HG02852 (cell line): Measurements from ENCODE around the gene SMYD3.

Source experiments
- ATAC-seq: cut with Tn5 transposase; IDR thresholded peaks from one replicate; pipeline ENCODE4 v1.9.1; 2021; ENCODE audit warnings: mild to moderate bottlenecking, moderate library complexity; ENCODE audit not compliant: unreplicated experiment

SMYD3 gene

GRCh38 chr1:245888809-245889208 is 618.3 kb downstream of the SMYD3 start:
- no peak for ATAC-seq

DNA sequence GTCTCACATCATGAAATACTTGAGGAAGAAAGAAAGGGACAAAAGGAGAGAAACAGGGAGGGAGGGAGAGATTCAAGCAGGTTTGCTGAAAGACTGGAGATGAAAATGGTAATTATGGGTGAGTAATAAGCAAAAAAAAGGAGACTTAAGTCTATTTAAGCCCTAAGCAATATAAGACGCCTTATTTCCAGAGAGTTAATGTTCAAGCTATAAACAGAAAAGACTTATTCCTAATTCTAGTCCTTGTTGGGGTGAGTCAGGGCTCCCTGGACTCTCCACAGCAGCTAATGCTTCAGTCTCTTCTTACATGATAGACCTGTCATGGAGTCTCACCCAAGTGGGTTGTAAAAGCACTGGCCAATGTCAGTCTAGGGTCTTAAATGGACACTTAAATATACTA is 619.2 kb downstream of the SMYD3 start:
- no peak for ATAC-seq

DNA sequence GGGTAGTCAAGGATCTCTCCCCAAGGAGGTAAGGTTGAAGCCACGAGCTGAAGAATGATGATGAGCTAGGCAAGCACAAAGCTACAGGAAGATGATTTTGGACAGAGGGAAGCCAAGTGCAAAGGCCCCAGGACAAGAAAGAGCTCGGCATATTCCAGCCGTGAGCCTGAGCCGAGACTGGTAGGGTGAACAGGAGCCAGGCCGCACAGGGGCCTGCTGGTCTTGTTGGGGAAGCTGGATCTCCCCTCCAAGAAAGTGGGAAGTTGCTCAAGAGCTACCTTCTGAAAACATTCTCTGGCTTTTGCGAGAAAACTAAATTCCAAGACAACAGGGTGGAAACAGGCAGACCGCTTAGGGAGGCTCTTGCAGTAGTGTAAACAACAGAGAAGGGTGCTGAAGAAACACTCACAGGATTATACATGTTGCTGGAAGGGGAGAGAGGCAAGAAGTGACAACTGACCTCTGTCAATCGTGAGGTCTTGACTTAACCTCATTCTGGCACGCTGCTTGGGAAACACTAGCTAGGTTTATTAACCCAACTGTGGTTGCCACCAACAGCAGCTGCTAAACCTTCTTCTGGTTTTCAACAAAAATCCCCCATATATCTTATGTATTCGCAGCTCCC is 625.2 kb downstream of the SMYD3 start:
- ATAC-seq = no peak

DNA sequence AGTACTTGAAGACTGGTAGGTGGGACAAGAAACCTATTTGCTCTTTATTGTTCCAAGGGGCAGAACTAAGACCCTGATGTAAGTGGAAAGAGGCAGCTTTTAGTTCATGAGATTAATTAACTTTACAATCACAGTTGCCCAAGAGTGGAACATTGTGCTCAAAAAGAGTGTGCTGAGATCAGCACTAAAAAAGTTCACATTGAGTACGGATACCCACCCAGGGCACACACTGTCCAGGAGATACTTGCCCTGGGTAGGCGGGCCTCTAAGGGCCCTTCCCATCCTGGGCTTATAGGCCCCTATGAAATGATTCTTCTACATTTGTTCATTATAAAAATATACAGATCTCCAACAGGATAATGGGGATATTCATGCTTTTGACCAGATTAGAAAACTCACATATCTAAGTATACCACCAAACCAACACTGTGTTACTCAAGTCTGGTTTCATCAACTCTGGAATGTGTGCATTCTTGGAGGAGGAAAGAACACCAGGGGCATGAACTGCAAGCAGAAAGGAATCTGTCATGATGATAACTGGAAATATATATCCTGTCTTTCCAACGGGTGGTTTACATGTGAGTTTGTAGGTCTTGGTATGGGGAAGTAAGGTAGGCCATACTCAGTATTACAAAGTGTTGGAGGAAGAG is 626.2 kb downstream of the SMYD3 start:
- ATAC-seq = no peak

DNA sequence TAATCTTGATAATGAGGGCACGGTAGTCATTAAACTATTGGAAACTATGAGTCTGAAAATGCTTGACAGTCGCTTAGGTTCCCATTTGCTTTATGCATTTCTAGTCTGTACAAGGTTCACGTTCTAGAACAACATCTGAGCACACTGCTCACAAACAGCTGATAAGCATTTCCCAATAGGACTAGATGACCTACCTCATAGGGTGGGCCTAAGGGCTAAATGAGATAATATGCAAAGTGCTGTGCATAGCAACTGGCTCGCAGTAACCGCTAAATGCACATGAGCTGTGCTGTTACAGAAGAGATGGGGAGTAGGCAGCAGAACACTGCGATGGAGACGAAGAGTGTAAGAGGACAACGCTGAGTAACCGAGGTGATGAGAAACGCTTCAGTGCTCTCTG is 628.0 kb downstream of the SMYD3 start:
- no peak for ATAC-seq

DNA sequence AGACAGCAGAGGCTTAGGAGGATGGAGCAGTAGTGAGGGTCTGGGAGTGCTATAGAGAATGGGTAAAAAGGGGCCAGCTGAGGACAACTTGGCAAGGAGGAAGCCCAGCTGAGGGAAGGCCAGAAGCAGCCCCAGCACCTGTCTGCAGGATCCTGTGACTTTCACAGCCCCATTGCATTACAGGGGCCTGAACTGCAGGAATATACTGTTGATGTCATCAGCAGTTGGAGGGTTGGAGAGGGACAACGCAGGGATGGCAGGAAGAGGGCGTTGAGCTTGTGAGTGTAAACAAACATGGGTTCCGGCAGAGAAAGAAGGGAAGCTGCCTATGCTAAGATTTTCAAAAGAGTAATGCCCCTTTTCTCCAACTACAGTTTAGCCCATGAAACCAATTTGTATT is 628.5 kb downstream of the SMYD3 start:
- no peak for ATAC-seq

DNA sequence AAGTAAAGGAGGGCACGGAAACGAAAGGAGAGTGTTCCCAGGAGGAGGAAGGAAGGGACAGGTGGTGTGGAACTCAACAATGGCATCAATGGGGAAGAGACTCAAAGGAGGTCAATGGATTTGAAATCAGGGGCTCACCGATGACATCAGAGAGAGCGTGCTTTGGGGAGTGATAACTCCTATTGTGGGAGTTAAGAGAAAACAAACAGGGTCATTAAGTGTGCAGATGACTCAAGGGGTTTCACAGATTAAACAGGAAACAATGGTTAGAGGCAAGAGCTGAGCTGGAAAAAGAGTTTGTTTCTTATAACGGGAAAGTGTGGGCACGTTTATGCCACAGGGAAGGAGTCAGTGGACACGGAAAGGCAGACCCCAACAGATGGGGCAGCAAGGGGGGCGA is 629.1 kb downstream of the SMYD3 start:
- ATAC-seq = no peak

DNA sequence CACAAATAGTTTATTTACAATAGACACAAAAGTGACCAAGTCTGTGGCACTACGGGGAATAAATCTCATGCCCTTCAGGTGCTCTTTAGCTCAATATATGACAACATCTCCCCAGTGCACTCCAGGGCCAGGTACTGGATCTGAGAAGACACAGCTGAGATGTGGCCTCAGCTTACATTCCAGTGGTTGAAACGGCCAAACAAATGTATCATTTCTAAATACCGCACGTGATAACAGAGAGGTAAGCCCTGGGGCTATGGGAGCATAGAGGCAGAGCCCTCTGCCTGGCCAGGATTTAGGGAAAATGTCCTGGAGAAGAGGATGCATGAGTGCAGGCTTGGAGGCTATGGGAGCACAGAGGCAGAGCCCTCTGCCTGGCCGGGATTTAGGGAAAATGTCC is 630.5 kb downstream of the SMYD3 start:
- ATAC-seq = no peak

DNA sequence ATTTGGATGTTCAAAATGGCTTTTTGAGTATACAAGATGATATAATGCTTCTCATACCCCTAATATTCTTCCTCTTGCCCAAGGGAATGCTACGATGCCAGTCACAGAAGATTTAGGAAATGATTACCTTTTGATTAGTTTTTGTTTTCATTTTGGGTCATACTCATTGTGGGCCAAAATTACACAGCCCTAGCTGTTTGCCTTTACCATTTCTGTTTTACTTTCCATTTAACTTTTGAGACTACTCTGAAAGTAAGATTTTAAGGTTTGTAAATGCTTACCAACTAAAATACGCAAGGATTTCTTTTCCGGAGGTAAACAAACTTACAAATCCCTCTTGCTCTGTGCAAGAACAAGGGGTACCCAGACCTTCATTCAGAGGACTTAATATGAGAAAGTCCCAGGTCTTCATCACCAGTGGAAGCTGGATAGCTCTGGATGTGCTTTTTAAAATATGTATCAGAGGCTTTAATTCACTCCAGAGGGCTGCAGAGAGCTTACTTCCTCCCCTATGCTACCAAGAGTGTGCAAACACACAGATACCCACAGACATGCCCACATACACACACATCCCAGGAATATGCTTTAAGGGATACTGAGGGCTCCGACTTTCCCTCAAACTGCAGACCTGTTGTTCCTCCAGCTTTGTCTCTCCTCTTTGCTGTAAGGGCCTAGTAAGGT is 631.4 kb downstream of the SMYD3 start:
- no peak for ATAC-seq

GRCh38 chr1:245874942-245875580 is 632.0 kb downstream of the SMYD3 start:
- no peak for ATAC-seq

GRCh38 chr1:245873883-245874671 is 633.0 kb downstream of the SMYD3 start:
- no peak for ATAC-seq

GRCh38 chr1:245873068-245873467 is 634.0 kb downstream of the SMYD3 start:
- ATAC-seq = no peak

DNA sequence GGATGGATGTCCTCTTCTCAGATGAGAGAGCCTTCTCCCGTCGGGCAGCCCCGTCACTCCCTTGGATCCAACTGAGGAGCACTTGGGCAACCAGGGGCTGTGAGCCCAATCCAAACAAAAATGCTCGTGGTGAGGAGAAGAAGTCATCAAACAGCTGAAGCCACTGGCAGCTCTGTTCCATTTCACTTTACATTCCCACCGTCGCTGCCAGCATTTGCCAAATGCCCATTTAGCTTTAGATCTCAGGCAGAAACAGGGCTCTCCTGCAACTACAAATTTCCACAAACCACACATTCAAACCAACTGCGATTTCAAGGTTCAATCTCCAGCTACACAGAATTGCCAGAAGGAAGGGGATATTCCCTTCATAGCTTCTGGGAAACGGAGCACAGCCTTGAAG is 634.6 kb downstream of the SMYD3 start:
- no peak for ATAC-seq

DNA sequence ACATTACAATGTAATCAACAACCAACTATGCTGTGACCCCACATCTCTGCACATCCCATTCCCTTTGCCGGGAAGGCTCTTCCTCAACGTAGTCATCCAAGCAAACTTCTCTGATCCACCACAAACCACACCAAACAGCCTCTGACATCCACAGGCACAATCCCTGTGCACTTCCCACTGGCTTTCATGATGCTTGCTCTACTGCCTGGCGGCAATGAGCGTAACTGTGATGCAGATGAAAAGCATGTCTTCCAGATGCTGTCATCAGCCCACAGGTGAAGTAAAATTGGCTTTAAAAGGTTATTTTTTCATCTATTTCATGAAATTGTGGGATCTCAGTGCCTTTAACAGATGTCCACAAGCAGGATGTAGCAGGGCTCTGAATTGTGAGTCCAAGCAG is 635.2 kb downstream of the SMYD3 start:
- ATAC-seq = no peak

GRCh38 chr1:245871191-245871590 is 635.9 kb downstream of the SMYD3 start:
- no peak for ATAC-seq

GRCh38 chr1:245870698-245871097 is 636.4 kb downstream of the SMYD3 start:
- no peak for ATAC-seq

DNA sequence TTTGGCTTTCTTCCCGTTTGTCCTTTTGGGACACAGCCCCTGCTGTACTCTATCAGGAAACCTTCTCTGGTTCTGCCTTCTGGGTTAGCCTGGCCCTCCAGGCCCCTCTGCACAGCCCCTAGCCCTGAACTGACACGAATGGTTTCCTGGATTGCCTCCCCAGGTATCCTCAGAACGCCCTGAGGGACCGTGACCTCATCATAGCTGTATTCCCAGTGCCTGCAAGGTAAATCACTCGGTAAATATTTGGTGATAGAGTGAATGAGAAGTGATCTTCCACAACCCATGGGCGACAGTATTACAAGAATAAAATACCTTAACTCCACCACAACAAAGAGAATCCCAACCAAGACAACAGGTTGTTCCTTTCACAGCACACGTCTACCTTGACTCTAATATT is 637.2 kb downstream of the SMYD3 start:
- ATAC-seq = no peak

GRCh38 chr1:245867738-245868137 is 639.3 kb downstream of the SMYD3 start:
- ATAC-seq = no peak

DNA sequence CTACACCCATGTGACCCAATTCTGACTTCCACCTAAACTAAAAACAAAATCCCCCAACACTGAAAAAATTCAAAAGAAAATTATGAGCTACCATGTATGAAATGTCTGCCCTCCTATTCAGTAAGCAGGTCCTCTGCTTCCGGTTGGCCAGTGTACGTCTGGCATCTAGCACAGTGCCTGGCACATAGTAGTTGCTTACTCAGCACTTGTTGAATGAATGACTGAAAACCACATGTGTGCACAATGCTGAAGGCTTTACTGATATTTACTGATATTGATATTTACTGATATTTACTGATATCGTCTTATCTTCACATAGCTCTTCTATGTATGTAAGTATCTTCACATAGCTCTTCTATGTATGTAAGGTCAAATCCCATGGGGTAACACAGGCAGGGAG is 642.2 kb downstream of the SMYD3 start:
- no peak for ATAC-seq

GRCh38 chr1:245863566-245864184 is 643.4 kb downstream of the SMYD3 start:
- no peak for ATAC-seq
